ENCODE measurements around the gene PTPRT.

- no peak for TF ChIP-seq POLR2AphosphoS5 (IDR thresholded peaks at IDR 0.05)
- no peak for TF ChIP-seq CTCF (IDR thresholded peaks at IDR 0.05)
These were observed 595.7 kb downstream of the PTPRT start for GRCh38 chr20:42594011-42594410.

Measured in breast epithelium (tissue), 3 donors.